Measurements from ENCODE around the gene RIT2.
"Not testable (repeated sequence)": the region's sequence is repeated elsewhere in the genome, so short reads cannot be mapped to it uniquely, and the experiment has no call there.

The RIT2 gene

DNA sequence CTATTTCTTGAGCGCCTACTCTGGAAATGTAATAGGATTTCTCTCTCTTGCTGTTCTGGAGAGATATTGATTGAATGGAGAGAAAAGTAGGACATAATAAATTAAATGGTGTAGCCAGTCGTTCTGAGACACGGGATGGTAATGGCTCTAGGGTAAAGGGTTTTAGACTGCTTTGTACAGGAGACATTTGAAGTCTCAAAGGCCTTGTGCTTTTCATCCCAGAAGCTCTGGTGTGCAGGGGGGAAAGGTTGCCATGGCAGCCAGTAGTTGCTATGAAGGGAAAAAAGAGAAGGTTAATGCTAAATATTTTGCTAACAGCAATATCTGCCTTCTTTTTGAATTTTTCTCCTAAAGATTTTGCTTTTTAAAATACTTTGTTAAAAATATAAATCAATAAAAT is 359.3 kb downstream of the RIT2 start:
- DNase-seq (ENCODE audit: low spot score): no peak

DNA sequence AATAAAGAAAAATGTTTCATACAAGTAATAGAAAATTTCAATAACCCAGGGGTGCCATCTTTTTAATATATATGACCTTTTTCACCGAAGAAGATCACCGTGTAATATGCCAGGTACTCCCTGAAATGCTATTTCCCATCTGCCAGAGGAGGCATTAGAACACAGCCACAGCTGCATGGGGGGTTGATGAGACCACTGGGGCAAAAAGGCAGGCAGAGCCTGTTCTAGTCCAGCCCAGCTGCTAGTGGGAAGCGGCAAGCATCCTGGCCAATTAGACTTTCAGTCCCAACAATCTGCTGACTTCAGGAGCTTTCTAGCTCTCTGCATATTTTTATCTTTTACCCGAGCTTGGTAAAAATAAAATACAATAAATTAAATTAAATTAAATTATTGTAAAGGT is 362.6 kb downstream of the RIT2 start:
- no peak for DNase-seq (ENCODE audit: low spot score)

DNA sequence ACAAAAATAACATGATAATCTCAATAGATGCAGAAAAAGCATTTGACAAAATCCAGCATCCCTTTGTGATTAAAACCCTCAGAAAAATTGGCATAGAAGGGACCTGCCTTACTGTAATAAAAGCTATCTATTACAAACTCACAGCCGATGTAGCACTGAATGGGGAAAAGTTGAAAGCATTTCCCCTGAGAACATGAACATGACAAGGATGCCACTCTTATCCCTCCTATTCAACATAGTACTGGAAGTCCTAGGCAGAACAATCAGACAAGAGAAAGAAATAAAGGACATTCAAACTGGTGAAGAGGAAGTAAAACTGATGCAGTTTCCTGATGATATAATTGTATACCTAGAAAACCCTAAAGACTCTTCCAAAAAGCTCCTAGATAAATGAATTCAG is 368.7 kb downstream of the RIT2 start:
- no peak for DNase-seq (ENCODE audit: low spot score)

DNA sequence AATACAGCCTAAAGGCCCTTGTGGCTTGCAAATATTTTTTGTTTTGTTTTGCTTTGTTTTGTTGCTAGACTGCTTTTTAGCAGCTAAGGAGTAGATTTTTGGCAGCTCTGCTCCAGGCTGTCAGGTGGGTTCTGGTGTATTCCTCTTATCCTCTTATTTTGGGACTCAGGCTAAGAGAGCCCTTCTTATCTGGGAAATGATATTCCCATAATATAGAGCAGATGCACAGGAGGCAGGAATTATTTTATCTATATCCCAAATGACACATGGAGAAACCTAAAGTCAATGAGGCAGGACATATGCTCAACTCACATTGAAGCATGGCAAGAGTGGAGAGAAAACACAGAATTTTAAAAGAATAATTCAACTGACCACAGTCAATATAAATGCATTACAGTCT is 369.6 kb downstream of the RIT2 start:
- DNase-seq (ENCODE audit: low spot score): no peak

DNA sequence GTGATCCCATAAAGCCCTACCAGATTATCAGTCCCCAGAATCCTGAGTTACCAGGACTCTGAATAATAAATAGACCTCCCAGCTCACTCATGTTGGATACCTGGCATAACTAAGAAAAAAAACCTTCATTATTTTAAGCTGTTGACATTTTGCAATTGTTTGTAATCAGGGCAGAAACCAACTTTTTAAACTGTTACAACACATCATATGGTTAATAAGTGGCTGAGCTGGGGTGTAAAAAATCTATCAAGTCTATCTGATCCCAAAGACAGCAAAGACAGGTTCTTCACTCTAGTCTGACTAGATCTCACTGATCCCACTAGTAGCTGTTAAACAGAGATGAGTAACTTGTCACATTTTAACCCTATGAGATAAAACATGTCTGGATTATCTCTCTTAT is 370.3 kb downstream of the RIT2 start:
- DNase-seq (ENCODE audit: low spot score): no peak

DNA sequence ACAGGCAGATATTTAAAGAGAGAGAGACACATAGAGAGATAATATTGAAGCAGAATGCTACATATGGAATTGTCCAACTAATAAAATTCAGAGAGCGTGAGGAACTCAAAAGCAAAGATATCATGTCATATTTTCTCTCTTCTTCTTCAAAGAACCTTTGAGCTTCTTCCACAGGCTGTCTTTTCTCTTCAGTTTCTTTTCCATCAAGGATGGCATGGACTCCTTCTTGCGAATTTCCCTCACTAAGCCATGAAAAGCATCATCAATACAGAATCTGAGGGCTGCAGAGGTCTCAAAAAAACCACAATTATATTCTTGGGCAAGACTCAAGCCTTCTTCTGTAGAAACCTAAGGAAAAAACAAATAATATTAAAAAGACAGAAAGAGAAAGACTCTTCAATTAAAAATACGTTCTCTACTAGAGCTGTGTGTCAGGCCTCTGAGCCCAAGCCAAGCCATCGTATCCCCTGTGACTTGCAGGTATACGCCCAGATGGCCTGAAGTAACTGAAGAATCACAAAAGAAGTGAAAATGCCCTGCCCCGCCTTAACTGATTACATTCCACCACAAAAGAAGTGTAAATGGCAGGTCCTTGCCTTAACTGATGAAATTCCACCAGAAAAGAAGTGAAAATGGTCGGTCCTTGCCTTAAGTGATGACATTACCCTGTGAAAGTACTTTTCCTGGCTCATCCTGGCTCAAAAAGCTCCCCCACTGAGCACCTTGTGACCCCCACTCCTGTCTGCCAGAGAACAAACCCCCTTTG is 371.9 kb downstream of the RIT2 start:
- DNase-seq (ENCODE audit: low spot score): no peak

DNA sequence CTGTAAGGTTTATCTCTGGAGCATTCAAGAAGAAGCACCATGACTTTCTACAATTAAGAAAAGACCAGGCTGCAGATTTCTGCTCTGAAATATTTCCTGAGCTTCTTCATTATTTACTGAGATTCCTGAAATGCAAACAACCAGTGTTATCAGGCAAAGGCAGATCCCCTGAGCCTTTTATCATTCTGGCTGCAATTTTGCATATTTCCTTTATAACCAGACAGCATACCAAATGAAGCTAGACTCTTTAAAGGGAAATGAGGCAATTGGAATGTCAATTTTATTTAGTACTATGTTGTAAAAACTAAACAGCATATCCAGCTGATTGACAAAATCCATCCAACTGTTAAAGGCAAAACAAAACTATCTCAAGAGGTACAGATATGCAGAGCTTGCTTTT is 372.5 kb downstream of the RIT2 start:
- no peak for DNase-seq (ENCODE audit: low spot score)

DNA sequence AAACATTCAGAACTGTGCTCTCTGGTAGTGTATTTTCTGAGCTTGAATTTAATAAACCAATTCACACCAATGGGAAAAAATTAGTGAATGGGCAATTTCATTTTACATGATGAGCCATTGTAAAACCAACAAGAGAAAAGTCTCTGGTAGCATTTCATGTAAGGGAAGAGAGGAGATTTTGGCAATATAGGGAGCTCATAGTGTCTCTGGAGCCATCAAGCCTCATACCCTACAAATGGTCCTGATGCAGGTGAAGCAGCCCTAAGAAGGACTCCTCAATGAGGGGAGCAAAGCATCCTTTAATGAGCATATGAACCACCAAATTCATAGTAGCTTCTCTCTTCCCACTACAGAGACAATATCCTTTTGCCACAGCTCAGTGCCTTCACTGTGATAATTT is 373.0 kb downstream of the RIT2 start:
- no peak for DNase-seq (ENCODE audit: low spot score)

DNA sequence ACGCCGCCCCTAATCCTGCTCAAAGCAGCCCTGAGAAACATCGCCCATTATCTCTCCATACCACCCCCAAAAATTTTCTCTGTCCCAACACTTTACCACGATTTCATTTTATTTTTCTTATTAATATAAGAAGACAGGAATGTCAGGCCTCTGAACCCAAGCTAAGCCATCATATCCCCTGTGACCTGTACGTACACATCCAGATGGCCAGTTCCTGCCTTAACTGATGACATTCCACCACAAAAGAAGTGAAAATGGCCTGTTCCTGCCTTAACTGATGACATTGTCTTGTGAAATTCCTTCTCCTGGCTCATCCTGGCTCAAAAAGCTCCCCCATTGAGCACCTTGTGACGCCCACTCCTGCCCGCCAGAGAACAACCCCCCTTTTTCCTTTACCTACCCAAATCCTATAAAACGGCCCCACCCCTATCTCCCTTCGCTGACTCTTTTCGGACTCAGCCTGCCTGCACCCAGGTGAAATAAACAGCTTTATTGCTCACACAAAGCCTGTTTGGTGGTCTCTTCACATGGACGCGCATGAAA is 373.6 kb downstream of the RIT2 start:
- DNase-seq (ENCODE audit: low spot score): not testable (repeated sequence)

DNA sequence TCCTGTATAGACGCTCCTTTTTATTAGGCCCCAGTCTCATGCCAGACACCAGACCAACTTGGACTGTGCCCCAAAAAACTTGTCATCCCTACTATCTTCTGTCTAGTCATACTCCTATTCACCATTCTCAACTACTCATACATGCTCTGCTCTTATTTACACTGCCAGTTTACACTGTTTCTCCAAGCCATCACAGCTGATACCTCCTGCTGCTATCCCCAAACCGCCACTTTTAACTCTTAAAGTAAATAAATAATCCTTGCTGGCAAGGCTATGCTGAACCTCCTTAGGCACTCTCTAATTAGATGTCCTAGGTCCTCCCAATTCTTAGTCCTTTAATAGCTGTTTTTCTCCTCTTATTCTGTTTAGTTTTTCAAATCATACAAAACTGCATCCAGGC is 374.2 kb downstream of the RIT2 start:
- DNase-seq (ENCODE audit: low spot score): not testable (repeated sequence)

DNA sequence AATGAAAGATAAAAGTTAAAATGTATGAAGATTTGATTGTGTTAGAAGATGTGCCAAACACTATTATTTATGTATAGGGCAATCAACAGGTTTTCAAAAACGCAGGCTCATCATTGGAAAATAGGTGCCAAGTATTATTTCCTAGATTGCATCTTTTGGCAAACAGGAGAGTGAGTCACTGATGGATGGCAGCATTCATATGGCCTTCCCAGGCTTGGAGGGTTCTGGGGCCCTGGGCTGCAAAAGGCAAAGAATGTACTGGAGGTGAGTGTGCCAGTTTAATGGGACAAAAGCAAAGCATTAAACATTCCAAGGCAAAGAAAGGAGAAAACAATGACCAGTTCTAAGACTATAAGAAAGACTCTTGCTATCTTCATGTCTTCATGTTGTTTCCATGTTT is 379.4 kb downstream of the RIT2 start:
- DNase-seq (ENCODE audit: low spot score): no peak

DNA sequence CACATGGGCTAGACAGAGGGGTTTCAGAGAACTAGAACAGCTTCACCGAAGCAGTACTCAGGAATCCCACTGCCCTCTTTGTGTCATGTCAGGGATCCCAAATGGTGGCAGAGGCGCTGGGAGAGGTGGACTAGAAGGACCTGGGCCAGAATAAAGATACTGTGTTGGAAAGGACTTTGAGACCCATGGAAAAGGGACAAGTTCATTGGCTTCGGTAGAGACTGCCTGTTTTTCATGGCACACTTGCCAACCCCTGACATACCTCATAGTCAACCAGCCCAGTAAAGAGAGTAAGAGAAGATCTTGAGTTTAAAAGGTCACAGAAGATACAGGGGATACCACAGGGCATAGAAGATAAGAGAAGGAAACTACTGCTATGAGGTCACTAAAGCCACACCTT is 381.0 kb downstream of the RIT2 start:
- no peak for DNase-seq (ENCODE audit: low spot score)

DNA sequence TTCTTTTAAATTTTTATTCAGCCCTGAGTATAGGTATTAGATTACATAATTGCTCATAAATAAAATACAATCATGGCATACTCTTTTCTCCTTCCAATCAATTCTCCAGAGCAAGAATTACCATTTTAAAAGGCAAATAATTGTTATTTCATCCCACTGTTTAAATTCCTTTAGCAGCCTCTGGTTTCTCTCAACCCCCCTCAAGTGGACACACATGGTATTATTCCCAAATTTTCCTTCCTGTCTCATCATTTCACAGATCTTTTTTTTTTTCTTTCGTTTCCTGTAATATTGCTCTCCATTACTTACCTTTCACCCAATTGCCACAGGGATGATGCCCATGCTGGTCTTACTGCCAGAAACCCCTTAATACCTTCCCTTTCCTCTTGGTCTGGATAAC is 385.2 kb downstream of the RIT2 start:
- no peak for DNase-seq (ENCODE audit: low spot score)

DNA sequence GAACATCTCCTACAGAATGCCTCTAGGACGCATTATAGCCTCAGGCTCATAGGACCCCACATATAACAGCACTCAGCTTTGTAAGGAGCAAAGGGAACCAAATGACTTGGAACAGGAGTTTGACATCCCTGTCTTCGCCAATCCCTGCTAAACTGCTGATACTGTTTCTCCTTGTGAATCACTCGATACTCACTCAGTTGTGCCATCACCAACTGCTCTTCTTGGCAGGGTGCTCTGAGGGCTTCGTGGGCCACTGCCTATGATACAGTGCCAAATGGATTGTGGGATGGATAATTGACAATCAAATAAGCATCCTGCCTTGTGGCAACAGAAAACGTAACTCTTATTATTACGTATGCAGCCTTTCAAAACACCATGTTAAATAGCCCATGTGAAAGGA is 396.3 kb downstream of the RIT2 start:
- no peak for DNase-seq (ENCODE audit: low spot score)

DNA sequence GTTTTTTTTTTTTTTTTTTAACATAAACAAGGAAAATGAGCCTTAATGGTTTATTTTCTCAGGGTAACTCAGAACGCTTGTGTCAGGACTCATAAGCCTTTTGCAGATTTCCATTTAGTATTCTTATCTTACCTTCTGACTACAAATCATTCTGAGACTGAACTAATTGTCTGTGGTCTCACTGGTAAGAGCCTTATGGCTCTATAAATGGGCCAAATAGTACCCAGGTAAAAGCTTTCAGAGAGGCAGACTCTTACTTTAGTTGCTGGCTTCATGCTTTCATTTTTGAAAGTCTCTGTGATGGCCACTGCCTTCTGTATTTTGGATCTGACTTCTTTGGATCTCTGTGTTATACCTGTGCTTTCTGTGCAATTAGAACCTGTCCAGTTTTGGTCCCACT is 403.4 kb downstream of the RIT2 start:
- no peak for DNase-seq (ENCODE audit: low spot score)

DNA sequence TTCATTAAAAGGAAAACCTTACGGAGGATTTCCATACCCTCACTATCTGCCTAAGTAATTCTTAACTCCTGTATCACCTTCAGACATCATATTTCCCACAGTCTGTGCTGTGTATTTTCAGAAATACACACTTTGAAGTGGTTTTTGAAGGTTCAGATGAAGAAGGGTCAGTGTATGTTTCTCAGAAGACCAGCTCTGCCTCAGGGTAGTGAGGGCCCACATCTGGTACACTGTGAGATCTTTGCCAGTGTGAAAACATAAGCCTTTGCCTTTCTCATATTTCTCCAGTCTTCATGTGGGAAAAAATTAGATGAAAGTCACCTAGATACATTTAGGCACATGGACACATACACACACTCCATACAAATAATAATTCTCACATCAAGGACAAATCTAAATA is 408.4 kb downstream of the RIT2 start:
- no peak for DNase-seq (ENCODE audit: low spot score)

DNA sequence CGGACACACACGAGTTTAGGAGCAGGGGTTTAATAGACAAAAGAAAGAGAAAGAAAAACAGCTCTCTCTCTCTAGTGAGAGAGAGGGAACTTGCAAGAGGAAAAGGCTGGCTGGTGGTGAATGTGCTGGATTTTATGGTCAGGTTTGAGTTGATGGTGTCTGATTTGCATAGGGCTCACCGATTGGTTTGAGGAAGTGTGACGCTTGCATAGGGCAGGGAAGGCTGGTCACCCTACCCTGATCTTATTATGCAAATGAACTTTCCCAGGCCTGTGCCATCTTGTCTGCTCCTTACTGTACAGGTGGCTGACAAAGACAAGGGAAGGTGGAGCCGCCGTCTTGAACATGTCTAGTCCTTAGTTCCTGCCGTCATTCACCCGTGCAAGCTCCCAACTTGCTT is 408.9 kb downstream of the RIT2 start:
- DNase-seq (ENCODE audit: low spot score): no peak

DNA sequence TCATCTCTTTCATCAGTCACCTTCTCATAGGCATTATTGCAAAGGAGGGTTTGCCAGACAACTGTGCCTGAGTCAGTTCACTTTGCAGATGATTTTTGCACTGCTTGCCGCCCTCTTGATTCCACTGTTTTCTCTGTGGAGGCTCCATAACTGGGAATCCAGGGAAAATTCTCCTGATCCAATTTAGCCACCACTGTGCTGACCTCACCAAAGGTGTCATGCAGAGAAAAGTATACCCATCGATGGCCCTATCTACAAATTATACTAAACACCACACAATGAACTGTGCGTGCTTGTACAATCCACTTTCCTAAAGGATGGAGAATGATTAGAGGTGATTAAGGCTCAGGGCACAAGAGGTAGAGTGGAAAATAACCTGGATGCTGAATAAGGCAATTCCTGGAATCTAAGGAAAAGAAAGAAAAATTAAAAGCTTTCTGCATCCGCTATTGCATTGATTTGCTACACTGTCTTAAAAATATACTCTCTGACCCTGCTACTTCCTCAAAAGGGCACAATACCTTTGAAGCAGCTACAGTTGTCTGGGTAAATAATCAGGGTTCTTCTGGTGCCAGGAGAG is 409.4 kb downstream of the RIT2 start:
- no peak for DNase-seq (ENCODE audit: low spot score)
